WERI-Rb-1 (cell line): ENCODE data around the gene DRC3.

Experiments used
- DNase-seq: peaks from one replicate; pipeline ENCODE4 v3.0.0-alpha.2; 2020
- H3K27ac ChIP-seq: fragments of 250-450 bp; sonication (Bioruptor Pico); 2 replicates; pipeline ENCODE4 v1.5.1; 2020; ENCODE audit warnings: mild to moderate bottlenecking, moderate library complexity
- H3K27me3 ChIP-seq: fragments of 250-450 bp; sonication (Bioruptor Pico); 2 replicates; pipeline ENCODE4 v1.5.1; 2021; ENCODE audit warnings: mild to moderate bottlenecking, low read depth, moderate library complexity; ENCODE audit not compliant: insufficient read depth, severe bottlenecking
- H3K36me3 ChIP-seq: fragments of 250-450 bp; sonication (Bioruptor Pico); 2 replicates; pipeline ENCODE4 v1.5.1; 2020; ENCODE audit warnings: mild to moderate bottlenecking, moderate library complexity
- H3K4me3 ChIP-seq: 2 replicates; pipeline ENCODE4 v1.5.1; 2011; ENCODE audit warnings: low read depth, mild to moderate bottlenecking, control low read depth, low read length
- H3K9me3 ChIP-seq: fragments of 250-450 bp; sonication (Bioruptor Pico); 2 replicates; pipeline ENCODE4 v1.5.1; 2021; ENCODE audit warnings: mild to moderate bottlenecking, moderate library complexity; ENCODE audit not compliant: severe bottlenecking
- CTCF ChIP-seq: IDR thresholded peaks from 2 replicates; pipeline ENCODE4 v1.5.1; 2011; ENCODE audit warnings: low read depth, mild to moderate bottlenecking, control low read depth, inconsistent platforms, low read length

The DRC3 gene

GRCh38 chr17:17987187-17987896 lies 14.7 kb downstream of the DRC3 start:
- H3K27ac ChIP-seq: no peak overlapping the region
- H3K9me3 ChIP-seq: no peaks in the 10 kb centered on the region
- DNase-seq: no peak
- no peaks in the 10 kb centered on the region for H3K27me3 ChIP-seq
- H3K36me3 ChIP-seq: no peaks in the 10 kb centered on the region
- H3K4me3 ChIP-seq: no peak overlapping the region
- no peak for TF ChIP-seq CTCF

GRCh38 chr17:17987901-17988300 lies 15.2 kb downstream of the DRC3 start:
- H3K9me3 ChIP-seq: no peaks in the 10 kb centered on the region
- no peak for TF ChIP-seq CTCF
- no peak overlapping the region for H3K4me3 ChIP-seq
- H3K27ac ChIP-seq: no peak overlapping the region
- H3K27me3 ChIP-seq: no peaks in the 10 kb centered on the region
- DNase-seq: no peak
- no peaks in the 10 kb centered on the region for H3K36me3 ChIP-seq

GRCh38 chr17:17988427-17988945 lies 15.8 kb downstream of the DRC3 start:
- H3K9me3 ChIP-seq: no peaks in the 10 kb centered on the region
- no peak for TF ChIP-seq CTCF

GRCh38 chr17:17989081-17989480 lies 16.4 kb downstream of the DRC3 start:
- no peak for TF ChIP-seq CTCF
- DNase-seq: no peak
- Histone ChIP-seq H3K27me3 (no peaks in the 10 kb centered on the region), H3K27ac (no peak overlapping the region), H3K9me3 (no peaks in the 10 kb centered on the region), H3K4me3 (no peak overlapping the region), H3K36me3 (no peaks in the 10 kb centered on the region)

More at GRCh38 chr17:17988427-17988945, 15.8 kb downstream of the DRC3 start:
- Histone ChIP-seq H3K27ac (no peak overlapping the region), H3K27me3 (no peaks in the 10 kb centered on the region), H3K36me3 (no peaks in the 10 kb centered on the region), H3K4me3 (no peak overlapping the region)
- no peak for DNase-seq

- Histone ChIP-seq H3K4me3 (no peak overlapping the region), H3K27me3 (no peaks in the 10 kb centered on the region), H3K36me3 (no peaks in the 10 kb centered on the region), H3K27ac (no peak overlapping the region), H3K9me3 (no peaks in the 10 kb centered on the region)
- no peak for TF ChIP-seq CTCF
- DNase-seq: no peak
Measured at GRCh38 chr17:17989618-17990017, 17.0 kb downstream of the DRC3 start.

GRCh38 chr17:17990282-17990681 lies 17.6 kb downstream of the DRC3 start:
- Histone ChIP-seq H3K9me3 (no peaks in the 10 kb centered on the region), H3K36me3 (no peaks in the 10 kb centered on the region), H3K4me3 (no peak overlapping the region), H3K27me3 (no peaks in the 10 kb centered on the region), H3K27ac (no peak overlapping the region)
- DNase-seq: no peak
- TF ChIP-seq CTCF: no peak
